MM.1S (cell line): Measurements from ENCODE around the gene COQ8B.
A peak's percentile ranks its signal among the peaks of the same experiment; 100 is the strongest.
"Not testable (repeated sequence)": the region's sequence is repeated elsewhere in the genome, so short reads cannot be mapped to it uniquely, and the experiment has no call there.

Experiments
- DNase-seq: peaks from one replicate; pipeline ENCODE4 v3.0.0-alpha.2; 2015
- H2AFZ ChIP-seq: fragments of 300-600 bp; sonication (generic); 2 replicates; pipeline ENCODE4 v1.6.0; 2016; ENCODE audit warnings: antibody characterized with exemption, low read length
- H3F3A ChIP-seq: fragments of 300-600 bp; sonication (generic); 2 replicates; pipeline ENCODE4 v1.6.1; 2016; ENCODE audit warnings: mild to moderate bottlenecking, antibody characterized with exemption, low read length, moderate library complexity, mixed read lengths; ENCODE audit not compliant: insufficient read depth
- H3K27ac ChIP-seq: fragments of 300-600 bp; sonication (generic); 2 replicates; pipeline ENCODE4 v1.5.1; 2016; ENCODE audit warnings: mild to moderate bottlenecking, low read length
- H3K27me3 ChIP-seq: fragments of 300-600 bp; sonication (generic); replicated peaks from 2 replicates; pipeline ENCODE4 v1.6.0; 2016; ENCODE audit warnings: low read length; ENCODE audit not compliant: insufficient read depth
- H3K36me3 ChIP-seq: fragments of 300-600 bp; sonication (generic); replicated peaks from 2 replicates; pipeline ENCODE4 v1.6.1; 2016; ENCODE audit warnings: mild to moderate bottlenecking, low read length, mixed read lengths; ENCODE audit not compliant: insufficient read depth
- H3K4me1 ChIP-seq: fragments of 300-600 bp; sonication (generic); 2 replicates; pipeline ENCODE4 v1.6.1; 2016; ENCODE audit warnings: low read length, mixed read lengths
- H3K4me2 ChIP-seq: fragments of 300-600 bp; sonication (generic); 2 replicates; pipeline ENCODE4 v1.6.0; 2016; ENCODE audit warnings: low read depth, low read length
- H3K4me3 ChIP-seq: fragments of 300-600 bp; sonication (generic); 2 replicates; pipeline ENCODE4 v1.5.1; 2016; ENCODE audit warnings: low read length, mixed read lengths
- H3K79me2 ChIP-seq: fragments of 300-600 bp; sonication (generic); 2 replicates; pipeline ENCODE4 v1.6.1; 2016; ENCODE audit warnings: mixed run types, low read length, mixed read lengths
- H3K9ac ChIP-seq: fragments of 300-600 bp; sonication (generic); 2 replicates; pipeline ENCODE4 v1.6.1; 2016; ENCODE audit warnings: low read length, mixed read lengths
- H3K9me2 ChIP-seq: fragments of 300-600 bp; sonication (generic); replicated peaks from 2 replicates; pipeline ENCODE4 v1.6.1; 2016; ENCODE audit warnings: mild to moderate bottlenecking, low read length, mixed read lengths; ENCODE audit not compliant: insufficient read depth
- H3K9me3 ChIP-seq: fragments of 300-600 bp; sonication (generic); replicated peaks from 2 replicates; pipeline ENCODE4 v1.6.1; 2016; ENCODE audit warnings: mild to moderate bottlenecking, low read length, mixed read lengths; ENCODE audit not compliant: insufficient read depth
- H4K20me1 ChIP-seq: fragments of 300-600 bp; sonication (generic); 2 replicates; pipeline ENCODE4 v1.6.1; 2016; ENCODE audit warnings: mild to moderate bottlenecking, low read length, moderate library complexity, mixed read lengths; ENCODE audit not compliant: insufficient read depth
- CTCF ChIP-seq: fragments of 300-600 bp; sonication (generic); IDR thresholded peaks from 2 replicates; pipeline ENCODE4 v1.5.1; 2016; ENCODE audit warnings: antibody characterized with exemption, low read length, mixed read lengths
- EZH2 ChIP-seq: fragments of 300-600 bp; sonication (generic); optimal IDR thresholded peaks from 2 replicates; pipeline ENCODE3; 2017; ENCODE audit warnings: low read depth, mild to moderate bottlenecking, antibody characterized with exemption, low read length, mixed read lengths
- EZH2phosphoT487 ChIP-seq: fragments of 300-600 bp; sonication (generic); IDR thresholded peaks from 2 replicates; pipeline ENCODE4 v1.6.1; 2018; ENCODE audit warnings: antibody characterized with exemption, low read length

The COQ8B gene

DNA sequence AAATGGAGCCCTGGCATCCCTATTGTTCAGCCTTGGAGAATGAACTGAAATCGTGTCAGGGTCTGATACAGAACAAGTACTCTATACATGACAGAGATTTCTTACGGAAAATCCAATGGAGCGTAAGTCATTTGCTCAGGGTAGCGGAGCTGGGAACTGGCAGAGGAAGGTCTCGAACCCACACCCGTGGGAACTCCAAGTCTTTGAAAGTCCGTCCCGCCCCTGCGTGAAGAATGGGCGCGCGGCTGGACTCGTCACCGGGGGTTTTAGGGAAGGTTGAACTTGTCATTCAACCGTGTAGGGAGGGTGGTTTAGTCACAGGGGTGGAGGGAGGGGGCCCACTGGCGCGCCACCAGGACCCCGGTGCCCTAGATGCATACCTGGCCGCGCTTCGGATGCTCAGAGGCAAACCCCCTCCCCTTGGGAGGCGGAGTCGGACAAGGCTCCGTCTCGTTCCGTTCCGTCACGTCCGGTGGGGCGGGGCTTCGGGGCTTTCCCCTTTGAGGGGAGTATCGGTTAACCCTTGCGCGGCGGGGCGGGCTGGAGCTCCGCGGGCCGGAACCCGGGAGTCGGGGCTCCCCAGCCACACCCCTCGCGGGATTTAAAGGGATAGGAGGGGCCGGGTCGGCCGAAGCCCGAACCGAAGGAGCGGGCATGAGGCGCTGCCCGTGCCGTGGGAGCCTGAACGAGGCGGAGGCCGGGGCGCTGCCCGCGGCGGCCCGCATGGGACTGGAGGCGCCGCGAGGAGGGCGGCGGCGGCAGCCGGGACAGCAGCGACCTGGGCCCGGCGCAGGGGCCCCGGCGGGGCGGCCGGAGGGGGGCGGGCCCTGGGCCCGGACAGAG, at the start of gene COQ8B, which contains the start of gene ITPKC:
Gene COQ8B (minus strand): TSS at position 405 of the 843 bp plus-strand sequence. CDS start 2,254 bp downstream, outside the sequence.
Gene ITPKC (plus strand): TSS at position 631 of the 843 bp plus-strand sequence. CDS start 24 bp downstream, at position 655.
- H3K4me2 ChIP-seq = peak within 1 kb of the TSS; percentile 100
- H3F3A ChIP-seq = peaks cover 4% of the 10 kb centered on the region; the same call in 1 of the 2 replicates
- no peaks in the 10 kb centered on the region for H3K9me3 ChIP-seq
- no peaks in the 10 kb centered on the region for H3K36me3 ChIP-seq
- H3K9ac ChIP-seq = peak within 1 kb of the TSS; percentile 86
- no peaks in the 10 kb centered on the region for H3K9me2 ChIP-seq
- H4K20me1 ChIP-seq = no peaks in the 10 kb centered on the region
- H3K79me2 ChIP-seq = peaks cover 24% of the 10 kb centered on the region
- peak within 1 kb of the TSS; percentile 60; the same call in 1 of the 2 replicates for H3K27ac ChIP-seq
- H3K4me3 ChIP-seq = peak within 1 kb of the TSS; percentile 85
- DNase-seq = peak; percentile 99
- peaks cover 37% of the 10 kb centered on the region for H3K4me1 ChIP-seq
- peak within 1 kb of the TSS; percentile 94 for H2AFZ ChIP-seq
- H3K27me3 ChIP-seq = no peaks in the 10 kb centered on the region
- TF ChIP-seq EZH2 (no peak), EZH2phosphoT487 (no peak), CTCF (no peak)

- not testable (repeated sequence) for H3K9me2 ChIP-seq, DNase-seq, H4K20me1 ChIP-seq, H3K9me3 ChIP-seq, H3K27me3 ChIP-seq, H3K4me2 ChIP-seq, H2AFZ ChIP-seq, H3K4me3 ChIP-seq, H3K27ac ChIP-seq, H3F3A ChIP-seq, H3K9ac ChIP-seq, H3K4me1 ChIP-seq
- Histone ChIP-seq H3K79me2 (peaks cover 13% of the 10 kb centered on the region), H3K36me3 (peaks cover 27% of the 10 kb centered on the region)
These were observed 49.7 kb upstream of the COQ8B start for GRCh38 chr19:40766385-40766784.

DNA sequence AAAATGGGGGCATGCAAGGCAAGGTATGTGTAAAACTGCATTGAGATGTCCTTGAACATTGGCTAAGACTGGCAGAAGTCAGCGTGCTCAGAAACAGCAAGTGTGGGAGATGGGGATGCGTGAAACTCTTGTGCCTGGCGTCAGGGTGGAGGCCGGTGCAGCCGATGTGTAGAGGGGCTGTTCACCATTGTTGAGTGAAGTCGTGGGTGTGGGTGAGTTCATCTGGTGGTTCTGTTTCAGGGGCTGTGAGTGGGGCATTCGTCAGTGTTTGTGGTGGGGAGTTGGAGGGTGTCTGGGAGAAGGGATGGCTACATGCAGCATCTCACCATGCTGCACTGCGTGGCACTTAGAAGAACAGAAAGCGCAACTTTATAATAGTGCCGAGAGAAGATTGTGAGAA, 47.3 kb upstream of the COQ8B start:
- H3K4me3 ChIP-seq = no peak overlapping the region
- H3K79me2 ChIP-seq = peaks cover 28% of the 10 kb centered on the region
- no peak overlapping the region for H3K9ac ChIP-seq
- H3K36me3 ChIP-seq = peaks cover 31% of the 10 kb centered on the region
- peaks cover 3% of the 10 kb centered on the region; the same call in 1 of the 2 replicates for H4K20me1 ChIP-seq
- H3F3A ChIP-seq = no peaks in the 10 kb centered on the region
- H3K9me3 ChIP-seq = no peaks in the 10 kb centered on the region
- no peaks in the 10 kb centered on the region for H3K9me2 ChIP-seq
- no peaks in the 10 kb centered on the region for H3K27me3 ChIP-seq
- no peak for DNase-seq
- no peak overlapping the region for H3K4me2 ChIP-seq
- no peak overlapping the region for H3K27ac ChIP-seq
- H2AFZ ChIP-seq = no peak overlapping the region
- no peak for TF ChIP-seq EZH2phosphoT487
- H3K4me1 ChIP-seq = no peaks in the 10 kb centered on the region

GRCh38 chr19:40763526-40763925, 46.8 kb upstream of the COQ8B start:
- Histone ChIP-seq H3K9me3 (no peaks in the 10 kb centered on the region), H4K20me1 (peaks cover 3% of the 10 kb centered on the region; the same call in 1 of the 2 replicates), H3K27ac (no peak overlapping the region), H3K9ac (no peak overlapping the region), H2AFZ (no peak overlapping the region), H3K79me2 (peaks cover 30% of the 10 kb centered on the region), H3K4me1 (no peaks in the 10 kb centered on the region), H3K9me2 (no peaks in the 10 kb centered on the region), H3K27me3 (no peaks in the 10 kb centered on the region), H3K4me3 (no peak overlapping the region), H3K36me3 (peaks cover 31% of the 10 kb centered on the region), H3F3A (no peaks in the 10 kb centered on the region), H3K4me2 (no peak overlapping the region)
- DNase-seq = no peak
- TF ChIP-seq EZH2phosphoT487 (no peak), EZH2 (no peak)
